CD4-positive, alpha-beta T cell treated with Interferon alpha-2 for 1 hour (primary cell): ENCODE measurements around the gene ZNF516.

Experiments used
- DNase-seq, 2 donors: peaks; one replicate each; pipeline ENCODE4 v3.0.0-alpha.2; 2020 to 2022

ZNF516 gene

DNA sequence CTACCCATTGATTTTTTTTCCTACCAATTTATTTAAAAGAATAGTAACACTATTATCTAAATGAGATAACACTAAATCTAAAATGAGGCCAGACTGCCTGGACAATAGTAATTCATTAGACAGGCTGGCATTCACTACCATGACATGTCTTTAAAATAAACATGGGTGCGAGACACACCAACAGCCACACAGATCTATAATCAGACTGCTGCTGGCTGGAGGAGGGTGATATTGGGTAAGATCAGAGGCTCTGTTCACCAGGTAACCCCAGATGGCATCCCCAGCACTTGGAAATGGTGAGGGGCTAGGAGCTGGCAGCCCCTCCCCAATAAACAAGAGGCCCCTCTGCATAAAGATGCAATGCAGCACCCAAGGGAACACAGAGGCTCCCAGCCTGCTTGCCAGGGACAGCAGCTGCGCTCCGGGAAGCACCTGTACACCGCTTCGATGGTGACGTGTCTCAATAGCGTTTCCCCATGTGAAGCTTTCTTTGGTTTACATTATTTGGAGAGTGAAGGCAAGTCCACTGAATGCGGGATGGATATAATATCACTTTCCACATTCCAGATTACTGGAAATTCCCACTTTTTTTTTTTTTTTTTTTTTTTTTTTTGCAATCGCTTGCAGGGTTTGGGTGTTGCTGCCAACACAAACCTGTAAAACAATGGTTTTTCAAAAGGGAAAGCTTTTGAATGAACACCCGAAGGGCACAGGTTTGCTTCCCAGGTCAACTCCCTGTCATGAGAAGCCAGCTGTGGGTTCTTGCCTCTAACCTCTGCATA is 159.0 kb downstream of the ZNF516 start:
- DNase-seq: no peak

DNA sequence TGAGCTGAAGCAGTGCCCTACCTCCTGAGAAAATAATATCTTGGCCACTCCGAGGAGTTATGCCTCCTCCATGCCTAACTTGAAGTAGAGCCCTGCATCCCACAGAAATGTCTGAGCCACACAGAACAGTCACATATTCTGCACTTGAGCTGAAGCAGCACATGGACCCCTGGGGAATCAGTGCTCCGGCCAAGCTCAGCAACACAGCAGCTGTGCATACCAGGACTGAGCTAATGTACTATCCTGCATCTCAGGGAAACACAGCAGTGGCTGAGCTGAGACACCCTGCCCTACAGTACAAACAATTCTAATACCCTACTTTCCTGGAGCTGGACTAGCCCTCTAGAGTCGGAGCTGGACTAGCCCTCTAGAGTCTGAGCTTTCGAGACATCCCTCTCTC is 166.9 kb downstream of the ZNF516 start:
- DNase-seq: no peak

DNA sequence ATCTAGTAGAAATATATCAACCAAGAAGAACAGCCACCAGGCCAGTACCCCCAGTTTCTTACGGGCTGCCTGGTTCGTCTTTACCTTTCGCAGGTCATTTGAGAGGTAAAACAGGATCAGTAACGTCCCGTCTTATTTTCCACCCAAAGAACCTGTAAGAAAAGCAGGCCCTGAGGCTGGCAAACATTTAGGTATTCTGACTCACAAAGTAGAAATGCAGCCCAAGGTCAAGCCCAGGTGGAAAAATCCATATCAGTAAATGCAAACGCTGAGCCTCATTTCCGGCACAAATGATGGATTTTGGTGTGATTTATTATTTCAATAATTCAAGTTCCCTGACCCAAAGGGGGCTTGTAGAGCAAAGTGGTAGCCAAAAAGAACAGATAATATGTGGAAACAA is 171.2 kb downstream of the ZNF516 start:
- DNase-seq: no peak

DNA sequence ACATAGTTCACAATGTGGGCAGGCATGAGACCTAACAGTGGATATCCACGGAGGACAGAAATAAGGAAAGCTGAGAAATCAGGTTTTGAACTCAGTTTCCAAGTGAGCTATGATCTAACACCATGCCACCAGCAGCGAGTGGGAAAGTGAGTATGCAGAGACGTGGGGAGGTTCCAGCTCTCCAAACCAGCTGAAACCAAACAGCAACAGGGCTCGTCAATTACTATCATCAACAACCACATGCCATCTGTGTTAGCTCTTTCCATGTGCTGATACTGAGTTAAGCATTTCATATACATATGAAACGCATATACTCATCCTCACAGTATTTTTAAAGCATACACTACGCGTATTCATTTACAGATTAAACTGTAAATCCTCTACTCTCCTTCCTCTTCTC is 172.4 kb downstream of the ZNF516 start:
- DNase-seq: no peak

DNA sequence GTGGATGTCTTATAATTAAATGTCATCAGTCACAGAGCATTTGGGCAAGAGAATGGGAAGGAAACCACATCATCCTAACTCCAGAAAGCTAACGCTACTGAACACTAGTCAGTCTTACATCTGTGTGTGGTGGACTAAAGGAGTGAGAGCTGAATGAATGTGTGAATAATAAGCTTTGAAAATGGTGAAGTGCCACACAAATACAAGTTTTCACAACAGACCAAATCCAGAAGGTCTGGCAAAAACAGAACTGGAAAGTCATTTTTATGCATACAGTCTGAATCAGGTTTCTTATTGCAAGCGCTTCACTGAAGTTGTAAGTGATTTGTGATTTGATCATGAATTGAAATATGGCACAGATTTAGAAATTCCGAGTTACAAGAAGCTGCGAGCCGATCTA is 175.7 kb downstream of the ZNF516 start:
- no peak for DNase-seq

DNA sequence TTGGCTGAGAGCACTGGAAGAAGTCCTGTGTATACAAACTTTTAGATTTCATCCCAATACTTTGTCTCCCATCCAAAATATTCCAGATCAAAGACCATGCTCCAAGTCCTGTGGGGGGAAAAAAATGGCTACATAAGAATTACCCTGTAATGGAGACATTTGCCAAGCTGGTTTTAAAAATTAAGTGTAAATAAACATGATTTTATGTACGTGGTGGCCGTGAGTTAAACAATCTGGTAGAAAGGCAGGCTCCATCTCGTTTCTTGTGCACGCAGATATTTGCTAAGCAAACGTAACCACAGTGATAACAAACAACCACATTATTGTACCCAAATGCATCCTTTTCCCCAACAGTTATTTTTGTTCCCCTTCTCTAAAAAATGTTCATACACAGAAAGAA is 176.4 kb downstream of the ZNF516 start:
- no peak for DNase-seq

DNA sequence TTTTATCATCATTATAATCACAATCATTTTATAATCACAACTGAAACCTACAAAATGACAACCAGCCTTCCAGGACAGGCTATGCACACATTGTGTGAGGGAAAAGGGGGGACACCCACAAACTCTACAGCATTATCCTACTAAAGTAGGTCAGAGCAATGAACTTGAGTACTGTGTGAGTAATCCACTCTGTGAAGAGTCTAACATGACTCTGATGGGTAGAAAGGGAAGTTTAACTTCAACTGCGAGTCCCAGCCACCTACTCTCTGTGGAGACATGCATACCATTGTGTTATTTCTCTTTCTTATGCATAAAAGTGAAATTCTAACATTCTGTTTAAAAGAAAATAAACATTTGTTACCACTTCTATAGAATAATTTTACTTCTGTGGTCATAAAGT is 177.9 kb downstream of the ZNF516 start:
- DNase-seq: no peak

DNA sequence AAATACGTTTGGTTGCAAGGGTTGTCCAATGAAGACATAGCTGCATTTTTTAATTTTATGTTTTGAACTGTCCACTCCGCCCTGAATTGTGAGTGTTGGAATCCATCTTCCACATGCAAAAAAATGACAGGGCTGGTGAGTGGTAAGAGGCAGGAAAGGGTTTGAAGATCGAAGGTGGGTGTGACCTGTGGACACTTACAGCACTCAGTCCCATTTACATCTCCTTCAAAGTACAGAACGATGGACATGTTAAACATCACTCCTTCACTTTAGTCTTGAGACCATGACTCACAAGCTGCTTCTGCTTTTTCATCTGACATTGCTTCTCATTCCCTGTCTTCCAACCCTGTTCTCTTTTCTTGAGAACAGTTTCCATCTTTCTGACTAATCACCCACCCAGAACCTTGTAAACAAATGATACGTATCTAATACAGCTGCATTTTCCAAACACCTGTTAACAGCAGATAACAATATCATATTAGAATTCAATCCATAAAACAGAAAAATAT is 179.3 kb downstream of the ZNF516 start:
- no peak for DNase-seq

DNA sequence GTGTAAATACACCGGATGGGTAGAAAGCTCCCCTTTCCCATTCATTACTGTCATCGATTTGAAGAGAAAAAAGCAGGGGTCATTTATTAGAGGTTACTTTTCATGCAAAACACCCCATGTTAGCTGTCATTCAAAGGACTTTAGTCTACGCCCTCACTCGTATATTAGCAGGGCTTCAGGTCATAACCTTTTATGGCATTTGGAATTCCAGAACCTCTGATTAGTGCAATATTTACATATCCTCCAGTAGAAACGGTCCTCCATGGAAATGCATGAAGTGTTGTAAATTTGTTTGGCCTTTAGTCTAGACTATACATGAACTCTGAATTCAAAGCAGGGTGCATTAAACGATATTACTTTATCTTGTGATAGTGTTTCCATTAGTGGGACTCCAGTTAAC is 180.5 kb downstream of the ZNF516 start:
- no peak for DNase-seq

DNA sequence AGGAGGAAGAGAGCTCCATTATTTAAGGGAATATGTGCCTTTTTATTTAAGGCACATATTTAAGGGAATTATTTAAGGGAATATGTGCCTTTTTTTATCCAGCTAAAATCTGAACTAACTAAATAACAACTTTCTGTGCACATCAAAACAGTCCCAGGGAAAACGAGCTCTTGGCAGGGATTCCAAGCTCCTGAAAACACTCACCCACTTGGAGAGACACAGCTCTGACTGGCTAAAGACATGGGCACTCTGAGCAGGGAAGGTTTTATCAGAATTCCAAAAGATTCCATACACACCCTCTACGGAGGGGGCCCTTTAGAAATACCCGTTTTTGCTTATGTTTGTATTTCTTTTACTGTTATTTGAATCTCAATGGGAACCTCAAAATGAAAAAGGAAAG is 181.0 kb downstream of the ZNF516 start:
- DNase-seq: no peak
